ENCODE measurements around the gene PARL. TPM values are rescaled to one million over a fixed set of nuclear protein-coding genes. Genes with fewer than 3 reads are reported as not detected.
A peak's percentile ranks its signal among the peaks of the same experiment; 100 is the strongest.

The PARL gene
- total and polyA plus RNA-seq, 2 of the 13 experiments (the other 11 are each of a cell fraction or from before 2014, with no cell fraction given): 46.3 to 58.6 TPM

DNA sequence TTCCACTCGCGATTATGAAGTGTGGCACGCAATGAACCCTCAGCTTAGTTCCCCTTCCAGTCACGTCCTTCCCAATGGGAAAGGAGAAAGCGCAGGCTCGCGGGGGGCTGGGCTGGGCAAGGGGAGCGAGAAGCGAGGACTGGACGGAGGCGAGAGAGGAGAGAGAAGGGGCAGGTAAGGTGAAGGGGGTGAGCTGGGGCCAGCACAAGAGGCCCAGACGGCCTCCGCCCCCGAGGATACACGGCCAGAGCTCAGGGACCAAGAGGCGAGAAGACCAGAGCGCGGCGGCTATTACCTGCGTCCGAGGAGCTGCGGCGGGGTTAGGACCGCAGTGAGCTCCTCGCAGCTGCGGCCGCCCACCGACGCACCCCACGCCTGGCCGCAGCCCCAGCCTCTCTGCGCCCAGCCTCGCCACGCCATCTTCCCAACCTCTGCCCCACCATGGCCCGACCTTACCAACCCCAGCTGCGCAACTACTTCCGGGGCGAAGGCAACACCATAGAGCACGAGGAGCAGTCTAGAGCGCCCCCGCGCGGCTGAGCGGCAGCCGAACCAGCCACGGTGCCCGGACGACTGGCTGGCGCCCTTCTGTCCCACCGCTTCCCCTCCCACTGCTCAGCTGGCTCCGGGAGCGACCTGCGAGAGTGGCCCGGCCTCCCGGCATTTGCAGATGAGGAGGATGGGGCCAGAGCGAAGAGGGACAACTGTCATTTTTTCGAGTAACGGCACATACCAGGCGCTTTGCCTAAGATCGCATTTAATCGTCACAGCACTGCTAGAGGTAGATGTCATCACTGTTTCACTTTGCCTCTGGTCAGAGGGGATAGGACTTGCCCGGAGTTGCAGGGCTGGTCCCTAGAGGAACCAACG is at the start of gene PARL (continued):
- TF ChIP-seq AKNA (CRISPR knock-in tag; IDR thresholded peaks at IDR 0.05; ENCODE audit: borderline replicate concordance) (no peak), TSC22D2 (CRISPR knock-in tag; IDR thresholded peaks at IDR 0.05; ENCODE audit: borderline replicate concordance) (peak; percentile 83), ZNF501 (CRISPR knock-in tag; IDR thresholded peaks at IDR 0.05) (peak; percentile 90), CENPT (CRISPR knock-in tag; IDR thresholded peaks at IDR 0.05; ENCODE audit: low read depth) (peak; percentile 83; the same call in 1 of the 2 replicates), PRDM10 (CRISPR knock-in tag; IDR thresholded peaks at IDR 0.05; ENCODE audit: low read depth) (peak; percentile 81; the same call in 1 of the 2 replicates), MLLT10 (CRISPR knock-in tag; IDR thresholded peaks at IDR 0.05) (no peak), ZNF317 (CRISPR knock-in tag; IDR thresholded peaks at IDR 0.05) (peak; percentile 68; the same call in 1 of the 2 replicates), NKX3-1 (CRISPR knock-in tag; IDR thresholded peaks at IDR 0.05) (no peak), GZF1 (CRISPR knock-in tag; IDR thresholded peaks at IDR 0.05) (peak; percentile 76), NFKB2 (CRISPR knock-in tag; IDR thresholded peaks at IDR 0.05; ENCODE audit: borderline replicate concordance) (peak; percentile 81; the same call in 1 of the 2 replicates), TOPORS (CRISPR knock-in tag; IDR thresholded peaks at IDR 0.05) (peak; percentile 89; the same call in 1 of the 2 replicates), MYNN (CRISPR knock-in tag; IDR thresholded peaks at IDR 0.05; ENCODE audit: low read depth) (no peak), SOX5 (CRISPR knock-in tag; IDR thresholded peaks at IDR 0.05; ENCODE audit: borderline replicate concordance) (peak; percentile 70; the same call in 1 of the 2 replicates), DRAP1 (CRISPR knock-in tag; IDR thresholded peaks at IDR 0.05) (peak; percentile 94)
- TF ChIP-seq, protein P1, sequence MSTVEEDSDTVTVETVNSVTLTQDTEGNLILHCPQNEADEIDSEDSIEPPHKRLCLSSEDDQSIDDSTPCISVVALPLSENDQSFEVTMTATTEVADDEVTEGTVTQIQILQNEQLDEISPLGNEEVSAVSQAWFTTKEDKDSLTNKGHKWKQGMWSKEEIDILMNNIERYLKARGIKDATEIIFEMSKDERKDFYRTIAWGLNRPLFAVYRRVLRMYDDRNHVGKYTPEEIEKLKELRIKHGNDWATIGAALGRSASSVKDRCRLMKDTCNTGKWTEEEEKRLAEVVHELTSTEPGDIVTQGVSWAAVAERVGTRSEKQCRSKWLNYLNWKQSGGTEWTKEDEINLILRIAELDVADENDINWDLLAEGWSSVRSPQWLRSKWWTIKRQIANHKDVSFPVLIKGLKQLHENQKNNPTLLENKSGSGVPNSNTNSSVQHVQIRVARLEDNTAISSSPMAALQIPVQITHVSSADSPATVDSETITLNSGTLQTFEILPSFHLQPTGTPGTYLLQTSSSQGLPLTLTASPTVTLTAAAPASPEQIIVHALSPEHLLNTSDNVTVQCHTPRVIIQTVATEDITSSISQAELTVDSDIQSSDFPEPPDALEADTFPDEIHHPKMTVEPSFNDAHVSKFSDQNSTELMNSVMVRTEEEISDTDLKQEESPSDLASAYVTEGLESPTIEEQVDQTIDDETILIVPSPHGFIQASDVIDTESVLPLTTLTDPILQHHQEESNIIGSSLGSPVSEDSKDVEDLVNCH (CRISPR knock-in tag; IDR thresholded peaks at IDR 0.05): no peak

All from HepG2 (cell line).